K562 (cell line): Measurements from ENCODE around the gene TRIM38. TPM values are rescaled to one million over a fixed set of nuclear protein-coding genes. Genes with fewer than 3 reads are reported as not detected.

Source experiments
- BDP1 ChIP-seq: IDR thresholded peaks from 3 replicates; pipeline ENCODE4 v1.6.1; 2011; ENCODE audit not compliant: insufficient read length, insufficient read depth
- CEBPG ChIP-seq, 3 experiments: fragments of 200-800 bp in 1 of 3; sonication (Bioruptor generic) in 1 of 3; sonication (generic) in 1 of 3; formaldehyde crosslinking in 1 of 3; IDR thresholded peaks in 2 of 3; conservative IDR thresholded peaks in 1 of 3; 2 replicates each; pipeline versions ENCODE4 v1.6.1 to v1.8.0; 2016 to 2022; ENCODE audit warnings: missing compliant biosample characterization in 2 of 3, missing genetic modification characterization in 2 of 3, mild to moderate bottlenecking in 1 of 3, missing genetic modification reagents in 1 of 3
- DACH1 ChIP-seq: fragments of 450-650 bp; IDR thresholded peaks from 2 replicates; pipeline ENCODE4 v1.6.1; 2018; ENCODE audit not compliant: partially characterized antibody
- GTF2E2 ChIP-seq: fragments of 200-800 bp; sonication (Bioruptor generic); IDR thresholded peaks from 2 replicates; pipeline ENCODE4 v1.6.1; 2016; ENCODE audit warnings: missing genetic modification characterization, missing compliant biosample characterization
- MAFF ChIP-seq: IDR thresholded peaks from 2 replicates; pipeline ENCODE4 v1.6.1; 2012; ENCODE audit warnings: low read length, improper control_type of control experiment
- MIER1 ChIP-seq: fragments of 450-650 bp; IDR thresholded peaks from 2 replicates; pipeline ENCODE4 v1.6.1; 2016; ENCODE audit warnings: antibody characterized with exemption, mild to moderate bottlenecking, low read depth
- POLR3A ChIP-seq: IDR thresholded peaks from 2 replicates; pipeline ENCODE4 v1.6.1; 2011; ENCODE audit warnings: borderline replicate concordance, mild to moderate bottlenecking, moderate library complexity; ENCODE audit not compliant: insufficient read length, insufficient read depth; ENCODE audit errors: extremely low read depth
- PPARD ChIP-seq: fragments of 250-450 bp; sonication (Bioruptor Pico); IDR thresholded peaks from 2 replicates; pipeline ENCODE4 v1.8.0; 2022; ENCODE audit warnings: inconsistent platforms, mild to moderate bottlenecking, moderate library complexity
- RBFOX2 ChIP-seq: fragments of 200-400 bp; formaldehyde crosslinking; IDR thresholded peaks from 2 replicates; pipeline ENCODE4 v1.6.1; 2017; ENCODE audit warnings: low read depth, mild to moderate bottlenecking, low read length, moderate library complexity
- RBM17 ChIP-seq: fragments of 200-400 bp; formaldehyde crosslinking; IDR thresholded peaks from 2 replicates; pipeline ENCODE4 v1.6.1; 2017; ENCODE audit warnings: low read depth, mild to moderate bottlenecking, low read length, borderline replicate concordance
- SIN3A ChIP-seq, 2 experiments: fragments of 150-350 bp in 1 of 2; IDR thresholded peaks; 2 replicates each; pipeline ENCODE4 v1.6.1; 2011 to 2016; ENCODE audit warnings: borderline replicate concordance in 2 of 2, low read depth in 2 of 2, low read length in 2 of 2, mild to moderate bottlenecking in 2 of 2, moderate library complexity in 2 of 2; ENCODE audit not compliant: control insufficient read depth in 1 of 2
- SUPT5H ChIP-seq: fragments of 450-650 bp; IDR thresholded peaks from 2 replicates; pipeline ENCODE4 v1.6.1; 2016
- YBX1 ChIP-seq: fragments of 450-650 bp; IDR thresholded peaks from 2 replicates; pipeline ENCODE4 v1.7.1; 2016; ENCODE audit warnings: mild to moderate bottlenecking
- ZNF699 ChIP-seq: fragments of 250-450 bp; sonication (Bioruptor Pico); IDR thresholded peaks from 2 replicates; pipeline ENCODE4 v1.8.0; 2021; ENCODE audit warnings: mild to moderate bottlenecking, moderate library complexity; ENCODE audit not compliant: insufficient replicate concordance
- ZSCAN29 ChIP-seq: fragments of 450-650 bp; IDR thresholded peaks from 2 replicates; pipeline ENCODE4 v1.6.1; 2017
- polyA plus RNA-seq, 8 experiments: library from polyadenylated mRNA; depleted of rRNA in 4 of 8; stranded (reverse) in 5 of 8; unstranded in 3 of 8; fragments of >200 nt; fragmentation: Nextera tagmentation in 2 of 8; fragmentation: Illumina TruSeq in 1 of 8; extraction: Ambion mirVana in 2 of 8; extraction: Trizol in 1 of 8; gene quantifications; 2 replicates each; pipeline versions ENCODE4 v1.2.1 to v1.2.3, GENCODE V29; 2011 to 2014; ENCODE audit warnings: inconsistent platforms in 1 of 8, missing spikeins in 1 of 8
- total RNA-seq, 7 experiments: library from RNA; depleted of rRNA in 6 of 7; stranded (reverse); fragments of >200 nt in 6 of 7; fragmentation: Illumina TruSeq in 2 of 7; extraction: Trizol in 2 of 7; gene quantifications; 2 replicates each; pipeline versions ENCODE4 v1.2.1 to v1.2.3, GENCODE V29; 2011 to 2021; ENCODE audit warnings: low replicate concordance in 1 of 7
- TF ChIP-seq, protein P1 (sequence below): sonication (generic); formaldehyde crosslinking; IDR thresholded peaks from 2 replicates; pipeline ENCODE4 v1.8.0; 2023; ENCODE audit warnings: mild to moderate bottlenecking, missing genetic modification reagents
- TF ChIP-seq, protein P2 (sequence below), 2 experiments: fragments of 450-650 bp in 1 of 2; sonication (generic) in 1 of 2; formaldehyde crosslinking in 1 of 2; IDR thresholded peaks; 2 replicates each; pipeline versions ENCODE4 v1.7.1 to v1.9.0; 2016 to 2022; ENCODE audit warnings: inconsistent platforms in 1 of 2, mild to moderate bottlenecking in 1 of 2, missing genetic modification reagents in 1 of 2

TRIM38 gene
- total and polyA plus RNA-seq, 9 of the 15 experiments (the other 6 are each of a cell fraction or from before 2014, with no cell fraction given), result 1.7 to 6.7 (median 6.3) TPM

DNA sequence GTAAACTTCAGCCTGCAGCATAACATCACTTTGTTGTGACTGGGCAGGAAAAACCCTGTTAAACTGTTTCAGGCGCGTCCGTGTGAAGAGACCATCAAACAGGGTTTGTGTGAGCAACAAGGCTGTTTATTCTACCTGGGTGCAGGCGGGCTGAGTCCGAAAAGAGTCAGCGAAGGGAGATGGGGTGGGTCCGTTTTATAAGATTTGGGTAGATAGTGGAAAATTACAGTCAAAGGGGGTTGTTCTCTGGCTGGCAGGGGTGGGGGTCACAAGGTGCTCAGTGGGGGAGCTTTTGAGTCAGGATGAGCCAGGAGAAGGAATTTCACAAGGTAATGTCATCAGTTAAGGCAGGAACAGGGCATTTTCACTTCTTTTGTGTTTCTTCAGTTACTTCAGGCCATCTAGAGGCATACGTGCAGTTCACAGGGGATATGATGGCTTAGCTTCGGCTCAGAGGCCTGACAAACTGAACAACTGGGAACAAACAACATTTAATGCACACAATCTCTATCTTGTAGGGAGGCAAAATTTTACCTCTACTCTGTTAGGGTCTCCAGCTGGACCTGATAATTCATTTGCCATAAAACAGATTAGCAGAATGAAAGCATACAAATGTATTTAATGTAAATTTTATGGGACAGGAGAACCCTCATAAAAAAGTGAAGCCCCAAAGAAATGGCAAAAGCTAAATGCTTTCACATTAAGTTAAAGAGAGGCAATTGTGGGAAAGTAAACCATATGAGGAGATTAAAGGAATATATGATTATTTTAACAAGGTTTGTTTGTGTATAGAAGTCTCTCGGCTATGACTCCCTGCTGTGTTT, 66.4 kb downstream of the TRIM38 start (continued):
- TF ChIP-seq MAFF (no peak), RBFOX2 (no peak), MIER1 (no peak), DACH1 (no peak), ZSCAN29 (no peak), RBM17 (no peak), YBX1 (no peak), SIN3A (IDR thresholded peaks at IDR 0.05; ENCODE audit: borderline replicate concordance in 2 of 2, control insufficient read depth in 1 of 2, low read depth in 2 of 2, low read length in 2 of 2) (no peak; a peak in 1 of 4 replicates), POLR3A (no peak), SUPT5H (peak; percentile 52; the same call in 1 of the 2 replicates), CEBPG (CRISPR knock-in tag; IDR thresholded peaks at IDR 0.05) (no peak), CEBPG (tag; conservative IDR thresholded peaks at IDR 0.05 in 1 of 2, IDR thresholded peaks at IDR 0.05 in 1 of 2) (no peak), PPARD (CRISPR knock-in tag) (no peak), GTF2E2 (no peak), ZNF699 (CRISPR knock-in tag) (no peak), BDP1 (no peak)
- TF ChIP-seq, protein P1, sequence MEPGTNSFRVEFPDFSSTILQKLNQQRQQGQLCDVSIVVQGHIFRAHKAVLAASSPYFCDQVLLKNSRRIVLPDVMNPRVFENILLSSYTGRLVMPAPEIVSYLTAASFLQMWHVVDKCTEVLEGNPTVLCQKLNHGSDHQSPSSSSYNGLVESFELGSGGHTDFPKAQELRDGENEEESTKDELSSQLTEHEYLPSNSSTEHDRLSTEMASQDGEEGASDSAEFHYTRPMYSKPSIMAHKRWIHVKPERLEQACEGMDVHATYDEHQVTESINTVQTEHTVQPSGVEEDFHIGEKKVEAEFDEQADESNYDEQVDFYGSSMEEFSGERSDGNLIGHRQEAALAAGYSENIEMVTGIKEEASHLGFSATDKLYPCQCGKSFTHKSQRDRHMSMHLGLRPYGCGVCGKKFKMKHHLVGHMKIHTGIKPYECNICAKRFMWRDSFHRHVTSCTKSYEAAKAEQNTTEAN (CRISPR knock-in tag), result no peak
- TF ChIP-seq, protein P2, sequence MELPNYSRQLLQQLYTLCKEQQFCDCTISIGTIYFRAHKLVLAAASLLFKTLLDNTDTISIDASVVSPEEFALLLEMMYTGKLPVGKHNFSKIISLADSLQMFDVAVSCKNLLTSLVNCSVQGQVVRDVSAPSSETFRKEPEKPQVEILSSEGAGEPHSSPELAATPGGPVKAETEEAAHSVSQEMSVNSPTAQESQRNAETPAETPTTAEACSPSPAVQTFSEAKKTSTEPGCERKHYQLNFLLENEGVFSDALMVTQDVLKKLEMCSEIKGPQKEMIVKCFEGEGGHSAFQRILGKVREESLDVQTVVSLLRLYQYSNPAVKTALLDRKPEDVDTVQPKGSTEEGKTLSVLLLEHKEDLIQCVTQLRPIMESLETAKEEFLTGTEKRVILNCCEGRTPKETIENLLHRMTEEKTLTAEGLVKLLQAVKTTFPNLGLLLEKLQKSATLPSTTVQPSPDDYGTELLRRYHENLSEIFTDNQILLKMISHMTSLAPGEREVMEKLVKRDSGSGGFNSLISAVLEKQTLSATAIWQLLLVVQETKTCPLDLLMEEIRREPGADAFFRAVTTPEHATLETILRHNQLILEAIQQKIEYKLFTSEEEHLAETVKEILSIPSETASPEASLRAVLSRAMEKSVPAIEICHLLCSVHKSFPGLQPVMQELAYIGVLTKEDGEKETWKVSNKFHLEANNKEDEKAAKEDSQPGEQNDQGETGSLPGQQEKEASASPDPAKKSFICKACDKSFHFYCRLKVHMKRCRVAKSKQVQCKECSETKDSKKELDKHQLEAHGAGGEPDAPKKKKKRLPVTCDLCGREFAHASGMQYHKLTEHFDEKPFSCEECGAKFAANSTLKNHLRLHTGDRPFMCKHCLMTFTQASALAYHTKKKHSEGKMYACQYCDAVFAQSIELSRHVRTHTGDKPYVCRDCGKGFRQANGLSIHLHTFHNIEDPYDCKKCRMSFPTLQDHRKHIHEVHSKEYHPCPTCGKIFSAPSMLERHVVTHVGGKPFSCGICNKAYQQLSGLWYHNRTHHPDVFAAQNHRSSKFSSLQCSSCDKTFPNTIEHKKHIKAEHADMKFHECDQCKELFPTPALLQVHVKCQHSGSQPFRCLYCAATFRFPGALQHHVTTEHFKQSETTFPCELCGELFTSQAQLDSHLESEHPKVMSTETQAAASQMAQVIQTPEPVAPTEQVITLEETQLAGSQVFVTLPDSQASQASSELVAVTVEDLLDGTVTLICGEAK (IDR thresholded peaks at IDR 0.05), result 0 out of 2 replicates have a peak, but pooled peaks have one; percentile 4
- TF ChIP-seq, protein P2 (CRISPR knock-in tag; IDR thresholded peaks at IDR 0.05), result no peak
